ENCODE results near the gene CDC42BPB.

Gene CDC42BPB

GRCh38 chr14:102948698-102949061, 108.7 kb downstream of the CDC42BPB start:
- no peak for TF ChIP-seq ZNF274 (IDR thresholded peaks at IDR 0.05; ENCODE audit: low read depth, low read length)
- no peak for TF ChIP-seq SUZ12 (IDR thresholded peaks at IDR 0.05; ENCODE audit: extremely low read depth, insufficient read depth, insufficient read length)
- TF ChIP-seq YY1 (IDR thresholded peaks at IDR 0.05; ENCODE audit: insufficient read depth, insufficient read length): no peak
- DNase-seq (ENCODE audit: low read depth, low spot score): no peak
- H3K4me1 ChIP-seq (ENCODE audit: insufficient read depth, insufficient read length): no peaks in the 10 kb centered on the region
- H3K27me3 ChIP-seq (ENCODE audit: insufficient read depth, insufficient read length): no peaks in the 10 kb centered on the region
- H3K36me3 ChIP-seq (ENCODE audit: insufficient read depth, insufficient read length, low read length): peaks cover 83% of the 10 kb centered on the region
- no peaks in the 10 kb centered on the region for H3K9me3 ChIP-seq (ENCODE audit: insufficient read depth, low read length)
- no peak overlapping the region for H3K4me3 ChIP-seq (ENCODE audit: insufficient read length, low read depth)
- no peak overlapping the region for H3K9ac ChIP-seq (ENCODE audit: insufficient read length, low read depth)

GRCh38 chr14:102947321-102948103, 109.8 kb downstream of the CDC42BPB start:
- no peaks in the 10 kb centered on the region for H3K9me3 ChIP-seq (ENCODE audit: insufficient read depth, low read length)
- H3K36me3 ChIP-seq (ENCODE audit: insufficient read depth, insufficient read length, low read length): peaks cover 80% of the 10 kb centered on the region
- H3K27me3 ChIP-seq (ENCODE audit: insufficient read depth, insufficient read length): no peaks in the 10 kb centered on the region
- no peak overlapping the region for H3K4me3 ChIP-seq (ENCODE audit: insufficient read length, low read depth)
- H3K9ac ChIP-seq (ENCODE audit: insufficient read length, low read depth): no peak overlapping the region
- H3K4me1 ChIP-seq (ENCODE audit: insufficient read depth, insufficient read length): no peaks in the 10 kb centered on the region
- no peak for DNase-seq (ENCODE audit: low read depth, low spot score)
- no peak for TF ChIP-seq ZNF274 (IDR thresholded peaks at IDR 0.05; ENCODE audit: low read depth, low read length)
- TF ChIP-seq SUZ12 (IDR thresholded peaks at IDR 0.05; ENCODE audit: extremely low read depth, insufficient read depth, insufficient read length): no peak
- TF ChIP-seq YY1 (IDR thresholded peaks at IDR 0.05; ENCODE audit: insufficient read depth, insufficient read length): no peak

- Histone ChIP-seq H3K4me1 (ENCODE audit: insufficient read depth, insufficient read length) (no peaks in the 10 kb centered on the region), H3K27me3 (ENCODE audit: insufficient read depth, insufficient read length) (no peaks in the 10 kb centered on the region), H3K4me3 (ENCODE audit: insufficient read length, low read depth) (no peak overlapping the region), H3K36me3 (ENCODE audit: insufficient read depth, insufficient read length, low read length) (peaks cover 81% of the 10 kb centered on the region), H3K9me3 (ENCODE audit: insufficient read depth, low read length) (no peaks in the 10 kb centered on the region), H3K9ac (ENCODE audit: insufficient read length, low read depth) (no peak overlapping the region)
- no peak for TF ChIP-seq SUZ12 (IDR thresholded peaks at IDR 0.05; ENCODE audit: extremely low read depth, insufficient read depth, insufficient read length)
- DNase-seq (ENCODE audit: low read depth, low spot score): no peak
These were observed 111.8 kb downstream of the CDC42BPB start for GRCh38 chr14:102945346-102946130.

GRCh38 chr14:102944448-102945330, 112.7 kb downstream of the CDC42BPB start:
- Histone ChIP-seq H3K4me3 (ENCODE audit: insufficient read length, low read depth) (no peak overlapping the region), H3K9ac (ENCODE audit: insufficient read length, low read depth) (no peak overlapping the region), H3K9me3 (ENCODE audit: insufficient read depth, low read length) (no peaks in the 10 kb centered on the region), H3K36me3 (ENCODE audit: insufficient read depth, insufficient read length, low read length) (peaks cover 82% of the 10 kb centered on the region), H3K27me3 (ENCODE audit: insufficient read depth, insufficient read length) (no peaks in the 10 kb centered on the region), H3K4me1 (ENCODE audit: insufficient read depth, insufficient read length) (no peaks in the 10 kb centered on the region)
- DNase-seq (ENCODE audit: low read depth, low spot score): no peak
- no peak for TF ChIP-seq YY1 (IDR thresholded peaks at IDR 0.05; ENCODE audit: insufficient read depth, insufficient read length)

- Histone ChIP-seq H3K4me3 (ENCODE audit: insufficient read length, low read depth) (no peak overlapping the region), H3K4me1 (ENCODE audit: insufficient read depth, insufficient read length) (no peaks in the 10 kb centered on the region), H3K27me3 (ENCODE audit: insufficient read depth, insufficient read length) (no peaks in the 10 kb centered on the region), H3K9ac (ENCODE audit: insufficient read length, low read depth) (no peak overlapping the region), H3K9me3 (ENCODE audit: insufficient read depth, low read length) (no peaks in the 10 kb centered on the region), H3K36me3 (ENCODE audit: insufficient read depth, insufficient read length, low read length) (peaks cover 81% of the 10 kb centered on the region)
- TF ChIP-seq ZNF274 (IDR thresholded peaks at IDR 0.05; ENCODE audit: low read depth, low read length) (no peak), YY1 (IDR thresholded peaks at IDR 0.05; ENCODE audit: insufficient read depth, insufficient read length) (no peak)
- no peak for DNase-seq (ENCODE audit: low read depth, low spot score)
These were observed 113.4 kb downstream of the CDC42BPB start for GRCh38 chr14:102943979-102944378.

- Histone ChIP-seq H3K4me1 (ENCODE audit: insufficient read depth, insufficient read length) (no peaks in the 10 kb centered on the region), H3K9ac (ENCODE audit: insufficient read length, low read depth) (no peak overlapping the region), H3K27me3 (ENCODE audit: insufficient read depth, insufficient read length) (no peaks in the 10 kb centered on the region), H3K36me3 (ENCODE audit: insufficient read depth, insufficient read length, low read length) (peaks cover 77% of the 10 kb centered on the region), H3K9me3 (ENCODE audit: insufficient read depth, low read length) (no peaks in the 10 kb centered on the region), H3K4me3 (ENCODE audit: insufficient read length, low read depth) (no peak overlapping the region)
- no peak for DNase-seq (ENCODE audit: low read depth, low spot score)
- TF ChIP-seq ZNF274 (IDR thresholded peaks at IDR 0.05; ENCODE audit: low read depth, low read length) (no peak), SUZ12 (IDR thresholded peaks at IDR 0.05; ENCODE audit: extremely low read depth, insufficient read depth, insufficient read length) (no peak), YY1 (IDR thresholded peaks at IDR 0.05; ENCODE audit: insufficient read depth, insufficient read length) (no peak)
These were observed 113.9 kb downstream of the CDC42BPB start for GRCh38 chr14:102943454-102943853.

GRCh38 chr14:102942069-102942468, 115.3 kb downstream of the CDC42BPB start:
- H3K9me3 ChIP-seq (ENCODE audit: insufficient read depth, low read length): no peaks in the 10 kb centered on the region
- H3K27me3 ChIP-seq (ENCODE audit: insufficient read depth, insufficient read length): no peaks in the 10 kb centered on the region
- no peak overlapping the region for H3K4me3 ChIP-seq (ENCODE audit: insufficient read length, low read depth)
- DNase-seq (ENCODE audit: low read depth, low spot score): no peak
- TF ChIP-seq YY1 (IDR thresholded peaks at IDR 0.05; ENCODE audit: insufficient read depth, insufficient read length) (no peak), SUZ12 (IDR thresholded peaks at IDR 0.05; ENCODE audit: extremely low read depth, insufficient read depth, insufficient read length) (no peak), ZNF274 (IDR thresholded peaks at IDR 0.05; ENCODE audit: low read depth, low read length) (no peak)
- H3K4me1 ChIP-seq (ENCODE audit: insufficient read depth, insufficient read length): no peaks in the 10 kb centered on the region
- no peak overlapping the region for H3K9ac ChIP-seq (ENCODE audit: insufficient read length, low read depth)
- H3K36me3 ChIP-seq (ENCODE audit: insufficient read depth, insufficient read length, low read length): peaks cover 79% of the 10 kb centered on the region

Measured in NT2/D1 (cell line).